Endodermal cell (in vitro differentiated cells): Measurements from ENCODE around the gene PCGF6. TPM values are rescaled to one million over a fixed set of nuclear protein-coding genes. Genes with fewer than 3 reads are reported as not detected.

Experiments used
- DNase-seq: peaks from one replicate; pipeline ENCODE4 v3.0.0-alpha.2; 2017
- H3K27ac ChIP-seq: 2 replicates; pipeline ENCODE4 v1.5.1; 2013; ENCODE audit warnings: mild to moderate bottlenecking, low read depth, low read length, moderate library complexity
- H3K27me3 ChIP-seq: 2 replicates; pipeline ENCODE4 v1.6.1; 2013; ENCODE audit warnings: mild to moderate bottlenecking, low read length, moderate library complexity; ENCODE audit not compliant: insufficient read depth, control insufficient read depth, poor library complexity, severe bottlenecking
- H3K36me3 ChIP-seq: 2 replicates; pipeline ENCODE4 v1.7.0; 2013; ENCODE audit warnings: mild to moderate bottlenecking, low read length, moderate library complexity; ENCODE audit not compliant: control insufficient read depth, insufficient read depth
- H3K4me1 ChIP-seq: one replicate; pipeline ENCODE4 v1.7.0; 2013; ENCODE audit warnings: low read length; ENCODE audit not compliant: control insufficient read depth, insufficient read depth
- H3K4me3 ChIP-seq: 2 replicates; pipeline ENCODE4 v1.5.1; 2013; ENCODE audit warnings: mild to moderate bottlenecking, low read length, moderate library complexity
- H3K9ac ChIP-seq: 2 replicates; pipeline ENCODE4 v1.6.1; 2013; ENCODE audit warnings: mild to moderate bottlenecking, low read length, moderate library complexity; ENCODE audit not compliant: poor library complexity, severe bottlenecking; ENCODE audit errors: extremely low read depth
- H3K9me3 ChIP-seq: 2 replicates; pipeline ENCODE4 v1.6.1; 2013; ENCODE audit warnings: mild to moderate bottlenecking, low read length, moderate library complexity; ENCODE audit not compliant: control insufficient read depth
- H3K27ac Mint-ChIP-seq: 2 replicates; pipeline ENCODE4 v1.8.0; 2020; ENCODE audit warnings: mixed read lengths
- H3K27me3 Mint-ChIP-seq: 2 replicates; pipeline ENCODE4 v1.8.0; 2021; ENCODE audit warnings: mild to moderate bottlenecking, mixed read lengths; ENCODE audit not compliant: insufficient read depth
- H3K36me3 Mint-ChIP-seq: 2 replicates; pipeline ENCODE4 v1.8.0; 2020; ENCODE audit warnings: low read depth, mixed read lengths
- H3K4me1 Mint-ChIP-seq: 2 replicates; pipeline ENCODE4 v1.8.0; 2020; ENCODE audit warnings: mixed read lengths
- H3K4me3 Mint-ChIP-seq: 2 replicates; pipeline ENCODE4 v1.8.0; 2020; ENCODE audit warnings: mild to moderate bottlenecking, moderate library complexity, mixed read lengths
- H3K9me3 Mint-ChIP-seq: 2 replicates; pipeline ENCODE4 v1.8.0; 2020; ENCODE audit warnings: mild to moderate bottlenecking, mixed read lengths
- WGBS, 2 experiments: methylation state at CpG; one replicate each; pipeline versions ENCODE4 v1.1.5 to v1.1.7; 2013; ENCODE audit warnings: missing lambda C conversion rate in 2 of 2, mixed read lengths in 1 of 2; ENCODE audit not compliant: insufficient coverage in 1 of 2, insufficient read length in 1 of 2; 5-methylcytosine and 5-hydroxymethylcytosine counted together
- total RNA-seq, 2 donors: library from RNA; stranded (reverse); fragmentation: NEBNext Ultra II Directional in 1 of 2; extraction: Animal tissue kit (Norgen Biotek cat#: 25700) in 1 of 2; gene quantifications; 2 replicates in 1 of 2; 3 replicates in 1 of 2; pipeline ENCODE4 v1.2.1, GENCODE V29; 2021
- TF ChIP-seq, protein P1 (sequence below): fragments of 200-600 bp; sonication (generic); conservative IDR thresholded peaks from 2 replicates; pipeline ENCODE4 v1.5.0; 2021; ENCODE audit warnings: antibody characterized with exemption, mild to moderate bottlenecking

Gene PCGF6
- total RNA-seq, 2 donors from 2014 or later, result 18.9 to 20.5 TPM

DNA sequence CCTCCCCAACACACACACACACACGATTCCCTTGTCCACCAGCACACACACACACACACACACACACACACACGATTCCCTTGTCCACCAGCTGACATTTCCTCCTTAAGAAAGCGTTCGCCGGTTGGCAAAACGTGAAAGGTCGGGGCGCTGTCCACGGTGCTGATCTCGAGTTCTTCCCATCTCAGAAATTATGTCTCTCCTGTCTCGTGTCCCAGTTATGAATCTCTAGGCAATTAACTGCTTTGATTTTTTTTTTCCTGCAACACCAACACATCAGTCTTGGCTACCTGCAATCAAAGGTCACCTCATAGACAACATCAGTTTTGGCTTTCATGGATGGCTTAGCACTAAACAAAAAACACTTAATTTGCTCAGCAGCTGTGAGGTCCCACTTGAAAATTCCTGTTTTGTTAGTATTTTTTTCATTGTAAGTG lies 72.1 kb downstream of the PCGF6 start:
- no peaks in the 10 kb centered on the region for H3K36me3 ChIP-seq
- H3K4me3 Mint-ChIP-seq, result peak overlapping the region; percentile 32
- 5 to 10% methylated on average over 9 to 11 of the region's 11 CpGs for WGBS, 2 experiments
- H3K9me3 ChIP-seq, result no peaks in the 10 kb centered on the region
- H3K27me3 Mint-ChIP-seq, result peaks cover 68% of the 10 kb centered on the region
- H3K9ac ChIP-seq, result no peak overlapping the region
- DNase-seq, result peak; percentile 88
- peaks cover 2% of the 10 kb centered on the region for H3K9me3 Mint-ChIP-seq
- peak overlapping the region; percentile 72 for H3K4me3 ChIP-seq
- no peak overlapping the region for H3K27ac ChIP-seq
- no peaks in the 10 kb centered on the region for H3K36me3 Mint-ChIP-seq
- H3K4me1 ChIP-seq, result no peaks in the 10 kb centered on the region
- no peak overlapping the region for H3K27ac Mint-ChIP-seq
- peaks cover 65% of the 10 kb centered on the region for H3K27me3 ChIP-seq
- H3K4me1 Mint-ChIP-seq, result peaks cover 9% of the 10 kb centered on the region
- TF ChIP-seq, protein P1, sequence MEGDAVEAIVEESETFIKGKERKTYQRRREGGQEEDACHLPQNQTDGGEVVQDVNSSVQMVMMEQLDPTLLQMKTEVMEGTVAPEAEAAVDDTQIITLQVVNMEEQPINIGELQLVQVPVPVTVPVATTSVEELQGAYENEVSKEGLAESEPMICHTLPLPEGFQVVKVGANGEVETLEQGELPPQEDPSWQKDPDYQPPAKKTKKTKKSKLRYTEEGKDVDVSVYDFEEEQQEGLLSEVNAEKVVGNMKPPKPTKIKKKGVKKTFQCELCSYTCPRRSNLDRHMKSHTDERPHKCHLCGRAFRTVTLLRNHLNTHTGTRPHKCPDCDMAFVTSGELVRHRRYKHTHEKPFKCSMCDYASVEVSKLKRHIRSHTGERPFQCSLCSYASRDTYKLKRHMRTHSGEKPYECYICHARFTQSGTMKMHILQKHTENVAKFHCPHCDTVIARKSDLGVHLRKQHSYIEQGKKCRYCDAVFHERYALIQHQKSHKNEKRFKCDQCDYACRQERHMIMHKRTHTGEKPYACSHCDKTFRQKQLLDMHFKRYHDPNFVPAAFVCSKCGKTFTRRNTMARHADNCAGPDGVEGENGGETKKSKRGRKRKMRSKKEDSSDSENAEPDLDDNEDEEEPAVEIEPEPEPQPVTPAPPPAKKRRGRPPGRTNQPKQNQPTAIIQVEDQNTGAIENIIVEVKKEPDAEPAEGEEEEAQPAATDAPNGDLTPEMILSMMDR, result no peak

DNA sequence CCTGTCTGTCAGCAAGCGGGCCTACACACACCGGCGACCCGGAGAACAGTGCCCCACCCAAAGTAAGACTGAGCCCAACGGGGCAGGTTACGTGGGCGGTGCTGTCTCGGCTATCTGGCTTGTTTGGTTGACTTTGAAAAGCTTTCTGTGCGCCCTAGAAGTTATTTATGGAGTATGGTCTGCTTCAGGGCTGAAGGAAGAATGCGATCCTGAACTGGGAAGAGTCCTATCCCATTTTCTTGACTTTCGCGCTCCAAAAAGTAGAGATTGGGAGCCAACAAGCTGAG lies 72.5 kb downstream of the PCGF6 start:
- no peaks in the 10 kb centered on the region for H3K4me1 ChIP-seq
- Mint-ChIP-seq H3K27ac (no peak overlapping the region), H3K36me3 (no peaks in the 10 kb centered on the region), H3K4me3 (peak overlapping the region; percentile 32), H3K4me1 (peaks cover 9% of the 10 kb centered on the region), H3K9me3 (peaks cover 2% of the 10 kb centered on the region), H3K27me3 (peaks cover 71% of the 10 kb centered on the region)
- H3K9ac ChIP-seq, result no peak overlapping the region
- DNase-seq, result no peak
- 23 to 36% methylated on average over 6 to 12 of the region's 12 CpGs for WGBS, 2 experiments
- no peaks in the 10 kb centered on the region for H3K9me3 ChIP-seq
- no peak overlapping the region for H3K27ac ChIP-seq
- TF ChIP-seq, protein P1, result no peak
- peaks cover 65% of the 10 kb centered on the region for H3K27me3 ChIP-seq
- H3K4me3 ChIP-seq, result peak overlapping the region; percentile 72
- no peaks in the 10 kb centered on the region for H3K36me3 ChIP-seq

DNA sequence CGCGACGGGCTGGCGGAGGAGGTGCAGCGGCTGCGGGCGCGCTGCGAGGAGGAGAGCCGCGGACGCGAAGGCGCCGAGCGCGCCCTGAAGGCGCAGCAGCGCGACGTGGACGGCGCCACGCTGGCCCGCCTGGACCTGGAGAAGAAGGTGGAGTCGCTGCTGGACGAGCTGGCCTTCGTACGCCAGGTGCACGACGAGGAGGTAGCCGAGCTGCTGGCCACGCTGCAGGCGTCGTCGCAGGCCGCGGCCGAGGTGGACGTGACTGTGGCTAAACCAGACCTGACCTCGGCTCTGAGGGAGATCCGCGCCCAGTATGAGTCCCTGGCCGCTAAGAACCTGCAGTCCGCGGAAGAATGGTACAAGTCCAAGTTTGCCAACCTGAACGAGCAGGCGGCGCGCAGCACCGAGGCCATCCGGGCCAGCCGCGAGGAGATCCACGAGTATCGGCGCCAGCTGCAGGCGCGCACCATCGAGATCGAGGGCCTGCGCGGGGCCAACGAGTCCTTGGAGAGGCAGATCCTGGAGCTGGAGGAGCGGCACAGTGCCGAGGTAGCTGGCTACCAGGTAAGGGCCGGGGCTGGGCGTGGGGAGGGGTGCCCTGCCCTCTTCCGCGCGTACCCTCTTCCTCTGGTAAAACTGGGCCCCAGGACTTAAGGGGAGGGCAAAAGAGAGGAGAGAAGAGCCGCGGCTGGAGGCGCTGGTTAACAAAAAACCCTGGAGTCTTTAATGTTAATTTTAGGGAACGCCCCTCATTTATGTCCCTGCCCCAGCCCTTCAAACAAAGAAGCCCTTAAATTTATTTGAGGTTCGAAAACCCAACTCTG lies 73.0 kb downstream of the PCGF6 start:
- peaks cover 2% of the 10 kb centered on the region for H3K9me3 Mint-ChIP-seq
- Histone ChIP-seq H3K27me3 (peaks cover 69% of the 10 kb centered on the region), H3K9ac (no peak overlapping the region), H3K9me3 (no peaks in the 10 kb centered on the region), H3K4me3 (peak overlapping the region; percentile 72), H3K27ac (no peak overlapping the region), H3K36me3 (no peaks in the 10 kb centered on the region), H3K4me1 (no peaks in the 10 kb centered on the region)
- DNase-seq, result no peak
- H3K27me3 Mint-ChIP-seq, result peaks cover 73% of the 10 kb centered on the region
- TF ChIP-seq, protein P1, result no peak
- no peak overlapping the region for H3K27ac Mint-ChIP-seq
- H3K4me1 Mint-ChIP-seq, result peaks cover 9% of the 10 kb centered on the region
- H3K4me3 Mint-ChIP-seq, result peak overlapping the region; percentile 59
- no peaks in the 10 kb centered on the region for H3K36me3 Mint-ChIP-seq
- WGBS, 2 experiments, result 7 to 11% methylated on average over 48 to 76 of the region's 76 CpGs
